ENCODE data around the gene DSE. TPM values are rescaled to one million over a fixed set of nuclear protein-coding genes. Genes with fewer than 3 reads are reported as not detected.

DSE gene
- total RNA-seq, 1 experiment from 2014 or later, result 38.5 TPM

GRCh38 chr6:116393430-116393829, 22.7 kb downstream of the DSE start:
- Histone ChIP-seq H3K9me2 (ENCODE audit: insufficient read depth) (no peaks in the 10 kb centered on the region), H3K79me2 (ENCODE audit: insufficient read depth, low read length) (peaks cover 52% of the 10 kb centered on the region), H3K4me3 (replicated peaks in 1 of 2; ENCODE audit: low read depth in 1 of 2, low read length in 2 of 2) (no peak overlapping the region), H4K20me1 (ENCODE audit: insufficient read depth) (no peaks in the 10 kb centered on the region), H3K9ac (ENCODE audit: low read length) (no peak overlapping the region), H2AFZ (ENCODE audit: low read depth, low read length, poor library complexity, severe bottlenecking) (no peak overlapping the region), H3K27ac (ENCODE audit: low read depth, low read length) (no peak overlapping the region), H3K36me3 (ENCODE audit: control insufficient read depth in 1 of 2, insufficient read depth in 2 of 2, low read length in 2 of 2) (no peaks in the 10 kb centered on the region), H3K27me3 (ENCODE audit: insufficient read depth, low read length) (no peaks in the 10 kb centered on the region), H3K4me2 (ENCODE audit: low read length) (no peak overlapping the region), H3K4me1 (ENCODE audit: control insufficient read depth in 1 of 2, insufficient read depth in 2 of 2, low read length in 2 of 2) (peaks cover 3 to 7% of the 10 kb centered on the region in 2 experiments; a peak in 2 of 4 replicates), H3K9me3 (ENCODE audit: control insufficient read depth in 1 of 2, insufficient read depth in 1 of 2, low read depth in 1 of 2, low read length in 2 of 2) (no peaks in the 10 kb centered on the region)
- TF ChIP-seq ATF3 (IDR thresholded peaks at IDR 0.05) (no peak), RAD21 (IDR thresholded peaks at IDR 0.05; ENCODE audit: low read depth) (peak; percentile 5; the same call in 1 of the 2 replicates), CTCF (IDR thresholded peaks at IDR 0.05 in 2 of 3, conservative IDR thresholded peaks at IDR 0.05 in 1 of 3; ENCODE audit: borderline replicate concordance in 1 of 3, insufficient read depth in 1 of 3, low read depth in 2 of 3, low read length in 2 of 3) (peak in 2 of 3 experiments; percentile 23 to 33; a peak in 2 of 6 replicates), CEBPB (IDR thresholded peaks at IDR 0.05; ENCODE audit: low read depth) (no peak), POLR2AphosphoS5 (IDR thresholded peaks at IDR 0.05; ENCODE audit: low read depth, low read length) (no peak), POLR2A (IDR thresholded peaks at IDR 0.05; ENCODE audit: borderline replicate concordance, extremely low read depth, insufficient read depth, insufficient read length) (no peak), MAX (IDR thresholded peaks at IDR 0.05) (no peak)
- CTCF ChIA-PET, result no interaction called here
- DNase-seq (ENCODE audit: low read depth, low spot score) (no peak), ATAC-seq (no peak)
- RAD21 ChIA-PET (ENCODE audit: low non-redundant PET in 1 of 2, low total read pairs in 2 of 2, uncharacterized antibody in 2 of 2, unreplicated experiment in 2 of 2), result no interaction called here
- BruUV-seq (replicated peaks), result no TSS peak
- POLR2A ChIA-PET, result no interaction called here
- intact Hi-C loops (cut with micrococcal nuclease), result no loop called here

GRCh38 chr6:116395647-116396046, 24.9 kb downstream of the DSE start:
- BruUV-seq (replicated peaks), result no TSS peak
- Histone ChIP-seq H3K4me1 (ENCODE audit: control insufficient read depth in 1 of 2, insufficient read depth in 2 of 2, low read length in 2 of 2) (peaks cover 4 to 9% of the 10 kb centered on the region in 2 experiments; a peak in 2 of 4 replicates), H3K36me3 (ENCODE audit: control insufficient read depth in 1 of 2, insufficient read depth in 2 of 2, low read length in 2 of 2) (peaks cover 0 to 5% of the 10 kb centered on the region in 2 experiments; a peak in 1 of 4 replicates), H3K27me3 (ENCODE audit: insufficient read depth, low read length) (no peaks in the 10 kb centered on the region), H3K4me2 (ENCODE audit: low read length) (no peak overlapping the region), H2AFZ (ENCODE audit: low read depth, low read length, poor library complexity, severe bottlenecking) (no peak overlapping the region), H3K79me2 (ENCODE audit: insufficient read depth, low read length) (peaks cover 46% of the 10 kb centered on the region; the same call in 1 of the 2 replicates), H3K9me3 (ENCODE audit: control insufficient read depth in 1 of 2, insufficient read depth in 1 of 2, low read depth in 1 of 2, low read length in 2 of 2) (no peaks in the 10 kb centered on the region), H3K9me2 (ENCODE audit: insufficient read depth) (no peaks in the 10 kb centered on the region), H3K4me3 (replicated peaks in 1 of 2; ENCODE audit: low read depth in 1 of 2, low read length in 2 of 2) (no peak overlapping the region), H3K9ac (ENCODE audit: low read length) (no peak overlapping the region), H3K27ac (ENCODE audit: low read depth, low read length) (no peak overlapping the region), H4K20me1 (ENCODE audit: insufficient read depth) (no peaks in the 10 kb centered on the region)
- DNase-seq (ENCODE audit: low read depth, low spot score), result no peak
- RAD21 ChIA-PET (ENCODE audit: low non-redundant PET in 1 of 2, low total read pairs in 2 of 2, uncharacterized antibody in 2 of 2, unreplicated experiment in 2 of 2), result no interaction called here
- POLR2A ChIA-PET, result no interaction called here
- intact Hi-C loops (cut with micrococcal nuclease), result no loop called here
- CTCF ChIA-PET, result no interaction called here
- ATAC-seq, result no peak
- TF ChIP-seq FOSL1 (IDR thresholded peaks at IDR 0.05; ENCODE audit: low read depth), result no peak
- no peak for TF ChIP-seq RAD21 (IDR thresholded peaks at IDR 0.05; ENCODE audit: low read depth)
- no peak for TF ChIP-seq ATF3 (IDR thresholded peaks at IDR 0.05)
- TF ChIP-seq CEBPB (IDR thresholded peaks at IDR 0.05; ENCODE audit: low read depth), result no peak
- TF ChIP-seq SP1 (IDR thresholded peaks at IDR 0.05; ENCODE audit: low read depth), result no peak
- no peak for TF ChIP-seq POLR2AphosphoS5 (IDR thresholded peaks at IDR 0.05; ENCODE audit: low read depth, low read length)
- no peak for TF ChIP-seq CBX3 (IDR thresholded peaks at IDR 0.05; ENCODE audit: low read depth)
- TF ChIP-seq ELF1 (IDR thresholded peaks at IDR 0.05; ENCODE audit: borderline replicate concordance, low read depth), result no peak
- no peak for TF ChIP-seq TCF7L2 (IDR thresholded peaks at IDR 0.05; ENCODE audit: borderline replicate concordance, extremely low read depth, insufficient read depth, insufficient read length)
- TF ChIP-seq ZBTB33 (IDR thresholded peaks at IDR 0.05; ENCODE audit: extremely low read depth, insufficient replicate concordance, low read length), result no peak
- TF ChIP-seq POLR2A (IDR thresholded peaks at IDR 0.05; ENCODE audit: borderline replicate concordance, extremely low read depth, insufficient read depth, insufficient read length), result no peak
- TF ChIP-seq YY1 (IDR thresholded peaks at IDR 0.05; ENCODE audit: extremely low read depth, insufficient replicate concordance, low read depth, low read length), result no peak
- no peak for TF ChIP-seq JUND (IDR thresholded peaks at IDR 0.05)
- no peak for TF ChIP-seq ZNF274 (IDR thresholded peaks at IDR 0.05; ENCODE audit: low read depth, low read length)
